Measurements from ENCODE around the gene ATP7A. TPM values are rescaled to one million over a fixed set of nuclear protein-coding genes. Genes with fewer than 3 reads are reported as not detected.

The ATP7A gene
- polyA plus RNA-seq, 1 of the 3 experiments (the other 2 are of a cell fraction): 1.7 TPM

DNA sequence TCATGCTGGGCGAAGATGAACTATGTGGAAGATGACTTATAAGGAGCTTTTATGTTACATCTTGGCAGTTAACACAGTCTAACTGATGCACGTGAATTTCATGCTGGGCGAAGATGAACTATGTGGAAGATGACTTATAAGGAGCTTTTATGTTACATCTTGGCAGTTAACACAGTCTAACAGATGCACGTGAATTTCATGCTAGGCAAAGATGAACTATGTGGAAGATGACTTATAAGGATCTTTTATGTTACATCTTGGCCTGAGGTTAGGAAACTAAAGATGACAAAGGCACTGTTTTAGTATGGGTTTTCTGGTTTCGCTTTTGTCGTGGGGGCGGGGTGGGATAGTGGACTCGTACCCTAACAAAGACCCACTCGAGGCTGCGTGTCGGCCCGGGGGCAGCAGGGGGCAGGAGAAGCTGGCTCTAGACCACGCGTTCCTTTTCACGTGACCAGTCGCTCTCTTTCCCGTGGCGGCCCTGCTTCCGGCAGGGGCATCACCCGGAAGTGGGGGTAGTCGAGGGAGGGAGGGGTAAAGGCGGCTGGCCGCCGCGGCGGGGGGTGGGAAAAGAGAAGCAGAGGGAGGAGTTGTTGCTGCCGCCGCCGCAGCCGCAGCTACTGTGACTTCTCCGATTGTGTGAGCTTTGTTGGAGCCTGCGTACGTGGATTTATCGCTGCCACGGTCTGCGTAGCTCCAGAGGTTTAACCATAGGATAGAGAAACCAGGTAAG lies at the start of gene ATP7A (continued):
- TF ChIP-seq, protein P1, sequence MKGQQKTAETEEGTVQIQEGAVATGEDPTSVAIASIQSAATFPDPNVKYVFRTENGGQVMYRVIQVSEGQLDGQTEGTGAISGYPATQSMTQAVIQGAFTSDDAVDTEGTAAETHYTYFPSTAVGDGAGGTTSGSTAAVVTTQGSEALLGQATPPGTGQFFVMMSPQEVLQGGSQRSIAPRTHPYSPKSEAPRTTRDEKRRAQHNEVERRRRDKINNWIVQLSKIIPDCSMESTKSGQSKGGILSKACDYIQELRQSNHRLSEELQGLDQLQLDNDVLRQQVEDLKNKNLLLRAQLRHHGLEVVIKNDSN (IDR thresholded peaks at IDR 0.05; ENCODE audit: borderline replicate concordance, low read depth): peak; percentile 92
- TF ChIP-seq SMC3 (IDR thresholded peaks at IDR 0.05; ENCODE audit: low read depth, low read length) (peak; percentile 56), RFX5 (IDR thresholded peaks at IDR 0.05; ENCODE audit: low read length) (no peak), TEAD4 (IDR thresholded peaks at IDR 0.05; ENCODE audit: borderline replicate concordance, insufficient read depth) (no peak), GABPA (IDR thresholded peaks at IDR 0.05; ENCODE audit: low read depth) (peak; percentile 79)
- TF ChIP-seq, protein P2, sequence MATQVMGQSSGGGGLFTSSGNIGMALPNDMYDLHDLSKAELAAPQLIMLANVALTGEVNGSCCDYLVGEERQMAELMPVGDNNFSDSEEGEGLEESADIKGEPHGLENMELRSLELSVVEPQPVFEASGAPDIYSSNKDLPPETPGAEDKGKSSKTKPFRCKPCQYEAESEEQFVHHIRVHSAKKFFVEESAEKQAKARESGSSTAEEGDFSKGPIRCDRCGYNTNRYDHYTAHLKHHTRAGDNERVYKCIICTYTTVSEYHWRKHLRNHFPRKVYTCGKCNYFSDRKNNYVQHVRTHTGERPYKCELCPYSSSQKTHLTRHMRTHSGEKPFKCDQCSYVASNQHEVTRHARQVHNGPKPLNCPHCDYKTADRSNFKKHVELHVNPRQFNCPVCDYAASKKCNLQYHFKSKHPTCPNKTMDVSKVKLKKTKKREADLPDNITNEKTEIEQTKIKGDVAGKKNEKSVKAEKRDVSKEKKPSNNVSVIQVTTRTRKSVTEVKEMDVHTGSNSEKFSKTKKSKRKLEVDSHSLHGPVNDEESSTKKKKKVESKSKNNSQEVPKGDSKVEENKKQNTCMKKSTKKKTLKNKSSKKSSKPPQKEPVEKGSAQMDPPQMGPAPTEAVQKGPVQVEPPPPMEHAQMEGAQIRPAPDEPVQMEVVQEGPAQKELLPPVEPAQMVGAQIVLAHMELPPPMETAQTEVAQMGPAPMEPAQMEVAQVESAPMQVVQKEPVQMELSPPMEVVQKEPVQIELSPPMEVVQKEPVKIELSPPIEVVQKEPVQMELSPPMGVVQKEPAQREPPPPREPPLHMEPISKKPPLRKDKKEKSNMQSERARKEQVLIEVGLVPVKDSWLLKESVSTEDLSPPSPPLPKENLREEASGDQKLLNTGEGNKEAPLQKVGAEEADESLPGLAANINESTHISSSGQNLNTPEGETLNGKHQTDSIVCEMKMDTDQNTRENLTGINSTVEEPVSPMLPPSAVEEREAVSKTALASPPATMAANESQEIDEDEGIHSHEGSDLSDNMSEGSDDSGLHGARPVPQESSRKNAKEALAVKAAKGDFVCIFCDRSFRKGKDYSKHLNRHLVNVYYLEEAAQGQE (IDR thresholded peaks at IDR 0.05; ENCODE audit: low read depth, low read length): no peak
- TF ChIP-seq, protein P3, sequence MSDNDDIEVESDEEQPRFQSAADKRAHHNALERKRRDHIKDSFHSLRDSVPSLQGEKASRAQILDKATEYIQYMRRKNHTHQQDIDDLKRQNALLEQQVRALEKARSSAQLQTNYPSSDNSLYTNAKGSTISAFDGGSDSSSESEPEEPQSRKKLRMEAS (IDR thresholded peaks at IDR 0.05; ENCODE audit: low read depth): peak; percentile 92; the same call in 1 of the 2 replicates

DNA sequence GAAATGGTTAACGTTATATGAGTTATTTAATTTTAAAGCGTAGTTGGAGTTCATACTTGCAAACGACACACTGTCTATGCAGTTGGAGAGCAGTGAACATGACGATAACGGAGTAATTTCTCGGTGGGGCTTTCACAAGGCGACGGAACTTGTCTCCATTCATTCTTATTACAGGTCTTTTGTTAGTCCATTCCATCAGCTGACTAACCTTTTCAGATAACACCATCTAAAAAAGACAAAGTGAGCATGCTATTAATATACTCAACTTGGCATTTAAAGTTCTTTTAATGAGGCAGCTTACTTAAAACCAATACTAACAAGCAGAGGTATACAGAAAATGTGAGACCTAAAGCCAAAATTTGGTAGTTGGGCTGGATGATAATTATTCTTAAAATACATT lies 35.1 kb upstream of the ATP7A start:
- no peak overlapping the region for H3K4me2 ChIP-seq
- no peaks in the 10 kb centered on the region for H3K9me3 ChIP-seq
- ChIA-PET POLR2A (no interaction called here), CTCF (no interaction called here)
- no peaks in the 10 kb centered on the region for H4K20me1 ChIP-seq (ENCODE audit: insufficient read depth)
- DNase-seq: no peak
- no peaks in the 10 kb centered on the region for H3K27me3 ChIP-seq (ENCODE audit: insufficient read depth)
- H3F3A ChIP-seq (replicated peaks; ENCODE audit: insufficient read depth): peaks cover 4% of the 10 kb centered on the region
- H3K9ac ChIP-seq: no peak overlapping the region
- WGBS (ENCODE audit: low lambda C conversion rate): 96% methylated on average over 8 of the region's 8 CpGs
- H3K4me3 ChIP-seq (ENCODE audit: low read depth in 2 of 2, low read length in 1 of 2): no peak overlapping the region
- H3K79me2 ChIP-seq (ENCODE audit: insufficient read depth): peaks cover 10% of the 10 kb centered on the region
- no peaks in the 10 kb centered on the region for H3K4me1 ChIP-seq (ENCODE audit: control insufficient read depth in 1 of 2, insufficient read depth in 2 of 2, low read depth in 1 of 2, low read length in 1 of 2)
- peaks cover 2 to 18% of the 10 kb centered on the region in 2 experiments for H3K36me3 ChIP-seq (replicated peaks in 1 of 2; ENCODE audit: control insufficient read depth in 1 of 2, insufficient read depth in 2 of 2, low read length in 1 of 2)
- no peaks in the 10 kb centered on the region for H3K9me2 ChIP-seq
- H2AFZ ChIP-seq (ENCODE audit: low read depth): no peak overlapping the region
- no peak overlapping the region for H3K27ac ChIP-seq (ENCODE audit: low read depth in 2 of 2, low read length in 1 of 2)
- TF ChIP-seq, protein P3 (IDR thresholded peaks at IDR 0.05; ENCODE audit: low read depth): no peak
- TF ChIP-seq FOXM1 (IDR thresholded peaks at IDR 0.05; ENCODE audit: low read depth): no peak
- no peak for TF ChIP-seq GATA2 (CRISPR knock-in tag; IDR thresholded peaks at IDR 0.05)
- no peak for TF ChIP-seq RAD21 (IDR thresholded peaks at IDR 0.05; ENCODE audit: low read length)
- no peak for TF ChIP-seq TCF12 (IDR thresholded peaks at IDR 0.05)
- no peak for TF ChIP-seq JUND (IDR thresholded peaks at IDR 0.05)
- no peak for TF ChIP-seq FOSL2 (IDR thresholded peaks at IDR 0.05; ENCODE audit: borderline replicate concordance, low read depth)
- TF ChIP-seq FOXJ3 (CRISPR knock-in tag; IDR thresholded peaks at IDR 0.05): no peak
- TF ChIP-seq, protein P4, sequence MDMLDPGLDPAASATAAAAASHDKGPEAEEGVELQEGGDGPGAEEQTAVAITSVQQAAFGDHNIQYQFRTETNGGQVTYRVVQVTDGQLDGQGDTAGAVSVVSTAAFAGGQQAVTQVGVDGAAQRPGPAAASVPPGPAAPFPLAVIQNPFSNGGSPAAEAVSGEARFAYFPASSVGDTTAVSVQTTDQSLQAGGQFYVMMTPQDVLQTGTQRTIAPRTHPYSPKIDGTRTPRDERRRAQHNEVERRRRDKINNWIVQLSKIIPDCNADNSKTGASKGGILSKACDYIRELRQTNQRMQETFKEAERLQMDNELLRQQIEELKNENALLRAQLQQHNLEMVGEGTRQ (IDR thresholded peaks at IDR 0.05; ENCODE audit: borderline replicate concordance, low read depth, low read length): no peak
- TF ChIP-seq, protein P5, sequence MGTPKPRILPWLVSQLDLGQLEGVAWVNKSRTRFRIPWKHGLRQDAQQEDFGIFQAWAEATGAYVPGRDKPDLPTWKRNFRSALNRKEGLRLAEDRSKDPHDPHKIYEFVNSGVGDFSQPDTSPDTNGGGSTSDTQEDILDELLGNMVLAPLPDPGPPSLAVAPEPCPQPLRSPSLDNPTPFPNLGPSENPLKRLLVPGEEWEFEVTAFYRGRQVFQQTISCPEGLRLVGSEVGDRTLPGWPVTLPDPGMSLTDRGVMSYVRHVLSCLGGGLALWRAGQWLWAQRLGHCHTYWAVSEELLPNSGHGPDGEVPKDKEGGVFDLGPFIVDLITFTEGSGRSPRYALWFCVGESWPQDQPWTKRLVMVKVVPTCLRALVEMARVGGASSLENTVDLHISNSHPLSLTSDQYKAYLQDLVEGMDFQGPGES (IDR thresholded peaks at IDR 0.05; ENCODE audit: low read depth, low read length): no peak
- no peak for TF ChIP-seq EZH2phosphoT487 (IDR thresholded peaks at IDR 0.05; ENCODE audit: borderline replicate concordance, low read depth)
- TF ChIP-seq SIN3A (IDR thresholded peaks at IDR 0.05; ENCODE audit: borderline replicate concordance, low read depth, low read length): no peak
- TF ChIP-seq NFIC (IDR thresholded peaks at IDR 0.05; ENCODE audit: borderline replicate concordance): no peak
- TF ChIP-seq RCOR1 (IDR thresholded peaks at IDR 0.05; ENCODE audit: low read length): no peak
- no peak for TF ChIP-seq CHD2 (IDR thresholded peaks at IDR 0.05; ENCODE audit: low read length, partially characterized antibody)
- TF ChIP-seq, protein P6, sequence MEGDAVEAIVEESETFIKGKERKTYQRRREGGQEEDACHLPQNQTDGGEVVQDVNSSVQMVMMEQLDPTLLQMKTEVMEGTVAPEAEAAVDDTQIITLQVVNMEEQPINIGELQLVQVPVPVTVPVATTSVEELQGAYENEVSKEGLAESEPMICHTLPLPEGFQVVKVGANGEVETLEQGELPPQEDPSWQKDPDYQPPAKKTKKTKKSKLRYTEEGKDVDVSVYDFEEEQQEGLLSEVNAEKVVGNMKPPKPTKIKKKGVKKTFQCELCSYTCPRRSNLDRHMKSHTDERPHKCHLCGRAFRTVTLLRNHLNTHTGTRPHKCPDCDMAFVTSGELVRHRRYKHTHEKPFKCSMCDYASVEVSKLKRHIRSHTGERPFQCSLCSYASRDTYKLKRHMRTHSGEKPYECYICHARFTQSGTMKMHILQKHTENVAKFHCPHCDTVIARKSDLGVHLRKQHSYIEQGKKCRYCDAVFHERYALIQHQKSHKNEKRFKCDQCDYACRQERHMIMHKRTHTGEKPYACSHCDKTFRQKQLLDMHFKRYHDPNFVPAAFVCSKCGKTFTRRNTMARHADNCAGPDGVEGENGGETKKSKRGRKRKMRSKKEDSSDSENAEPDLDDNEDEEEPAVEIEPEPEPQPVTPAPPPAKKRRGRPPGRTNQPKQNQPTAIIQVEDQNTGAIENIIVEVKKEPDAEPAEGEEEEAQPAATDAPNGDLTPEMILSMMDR (IDR thresholded peaks at IDR 0.05): no peak
- no peak for TF ChIP-seq EP300 (IDR thresholded peaks at IDR 0.05; ENCODE audit: borderline replicate concordance in 1 of 2, low read depth in 1 of 2, low read length in 1 of 2)
